Mammary epithelial cell (primary cell): Measurements from ENCODE around the gene KCNK10.

ENCODE experiments used
- EZH2 ChIP-seq: IDR thresholded peaks from 2 replicates; pipeline ENCODE4 v1.6.1; 2012; ENCODE audit warnings: low read length, inconsistent platforms, borderline replicate concordance
- TF ChIP-seq, protein P1 (sequence below), 2 donors: IDR thresholded peaks in 1 of 2; conservative IDR thresholded peaks in 1 of 2; 2 replicates each; pipeline ENCODE4 v1.5.1; 2011 to 2012; ENCODE audit warnings: inconsistent platforms in 2 of 2, low read length in 2 of 2, mild to moderate bottlenecking in 2 of 2, control low read depth in 1 of 2, low read depth in 1 of 2; ENCODE audit not compliant: insufficient read depth in 1 of 2; ENCODE audit errors: extremely low read depth in 1 of 2

DNA sequence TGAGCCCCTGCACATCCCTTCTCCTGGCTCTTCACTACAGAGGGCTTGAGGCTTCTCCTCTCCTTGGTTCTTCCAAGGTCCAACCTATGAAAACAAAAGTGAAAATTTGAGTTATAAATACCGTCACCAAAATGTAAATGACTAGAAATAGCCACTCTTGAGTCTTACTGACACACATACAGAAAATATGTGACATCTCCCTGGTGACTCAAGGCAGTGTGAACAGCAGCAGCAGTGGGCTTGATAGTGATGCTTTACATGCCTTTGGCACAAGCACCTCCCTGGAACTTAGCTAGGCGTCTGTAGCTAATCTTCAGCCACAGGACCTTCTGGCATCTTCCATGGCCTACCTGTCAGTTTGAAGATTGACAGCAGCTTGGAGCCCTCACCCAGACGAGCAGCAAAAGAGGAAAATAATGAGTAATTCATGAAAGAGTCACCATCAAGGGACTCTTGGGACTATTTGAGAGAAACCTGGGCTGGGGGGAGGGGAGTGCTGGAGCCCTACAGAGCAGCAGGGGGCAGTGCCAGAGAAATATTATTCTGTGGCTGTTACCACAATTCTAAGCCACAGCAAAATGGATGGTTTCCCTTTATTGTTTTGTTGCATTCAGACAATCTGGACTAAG, 158.0 kb downstream of the KCNK10 start:
- TF ChIP-seq, protein P1, sequence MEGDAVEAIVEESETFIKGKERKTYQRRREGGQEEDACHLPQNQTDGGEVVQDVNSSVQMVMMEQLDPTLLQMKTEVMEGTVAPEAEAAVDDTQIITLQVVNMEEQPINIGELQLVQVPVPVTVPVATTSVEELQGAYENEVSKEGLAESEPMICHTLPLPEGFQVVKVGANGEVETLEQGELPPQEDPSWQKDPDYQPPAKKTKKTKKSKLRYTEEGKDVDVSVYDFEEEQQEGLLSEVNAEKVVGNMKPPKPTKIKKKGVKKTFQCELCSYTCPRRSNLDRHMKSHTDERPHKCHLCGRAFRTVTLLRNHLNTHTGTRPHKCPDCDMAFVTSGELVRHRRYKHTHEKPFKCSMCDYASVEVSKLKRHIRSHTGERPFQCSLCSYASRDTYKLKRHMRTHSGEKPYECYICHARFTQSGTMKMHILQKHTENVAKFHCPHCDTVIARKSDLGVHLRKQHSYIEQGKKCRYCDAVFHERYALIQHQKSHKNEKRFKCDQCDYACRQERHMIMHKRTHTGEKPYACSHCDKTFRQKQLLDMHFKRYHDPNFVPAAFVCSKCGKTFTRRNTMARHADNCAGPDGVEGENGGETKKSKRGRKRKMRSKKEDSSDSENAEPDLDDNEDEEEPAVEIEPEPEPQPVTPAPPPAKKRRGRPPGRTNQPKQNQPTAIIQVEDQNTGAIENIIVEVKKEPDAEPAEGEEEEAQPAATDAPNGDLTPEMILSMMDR (conservative IDR thresholded peaks at IDR 0.05 in 1 of 2, IDR thresholded peaks at IDR 0.05 in 1 of 2; ENCODE audit: extremely low read depth in 1 of 2, insufficient read depth in 1 of 2, low read depth in 1 of 2, low read length in 2 of 2), result no peak
- TF ChIP-seq EZH2, result no peak
